ENCODE measurements around the gene PHACTR4.

GRCh38 chr1:28401760-28402159, 32.2 kb downstream of the PHACTR4 start:
- no peak for TF ChIP-seq ZBTB25 (CRISPR knock-in tag; IDR thresholded peaks at IDR 0.05)
- TF ChIP-seq ZBTB49 (CRISPR knock-in tag; IDR thresholded peaks at IDR 0.05; ENCODE audit: borderline replicate concordance), result no peak
- no peak for TF ChIP-seq EHMT2 (IDR thresholded peaks at IDR 0.05; ENCODE audit: borderline replicate concordance, low read depth, low read length)
- TF ChIP-seq ZBTB4 (CRISPR knock-in tag; IDR thresholded peaks at IDR 0.05; ENCODE audit: borderline replicate concordance), result no peak
- no peak for TF ChIP-seq NCOA1 (CRISPR knock-in tag; IDR thresholded peaks at IDR 0.05)
- TF ChIP-seq GABPB1 (CRISPR knock-in tag; IDR thresholded peaks at IDR 0.05), result no peak
- no peak for TF ChIP-seq EZH2 (conservative IDR thresholded peaks at IDR 0.05; ENCODE audit: low read depth, low read length)
